HG03571 (cell line): Measurements from ENCODE around the gene ANAPC13.

Experiments used
- ATAC-seq: cut with Tn5 transposase; IDR thresholded peaks from one replicate; pipeline ENCODE4 v1.9.1; 2021; ENCODE audit not compliant: unreplicated experiment

ANAPC13 gene

DNA sequence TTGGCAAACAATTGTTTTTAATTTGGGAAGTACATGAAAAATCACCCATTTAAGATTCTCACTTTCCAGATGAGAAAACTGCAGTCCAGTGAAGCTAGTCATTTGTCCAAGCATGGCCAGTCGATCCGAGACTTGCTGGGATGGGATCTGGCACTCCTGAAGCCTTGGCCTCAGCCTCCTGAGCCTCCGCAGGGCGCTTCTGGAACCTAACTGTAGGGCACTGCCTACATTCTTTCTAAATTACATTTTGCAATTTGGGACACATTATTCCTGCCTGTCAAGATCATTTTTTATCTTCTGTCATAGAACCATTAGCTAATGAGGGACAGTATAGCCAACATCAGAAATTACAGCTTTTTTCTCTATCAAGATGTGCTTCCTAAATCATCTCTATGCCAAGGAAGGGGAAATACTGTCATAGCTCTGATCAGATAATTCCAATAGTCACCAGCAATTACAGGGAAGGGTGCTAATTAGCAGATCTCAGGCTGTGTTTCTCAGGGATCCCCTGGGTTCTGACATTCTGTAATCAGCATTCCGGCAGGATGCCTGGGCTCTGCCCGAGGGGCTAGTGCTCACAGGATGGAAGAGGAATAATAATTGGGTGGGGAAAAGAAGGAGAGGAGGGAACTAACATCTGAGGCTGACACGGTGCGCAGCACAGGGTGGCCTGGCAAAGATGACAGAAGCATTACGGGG, 28.3 kb downstream of the ANAPC13 start:
- ATAC-seq, result no peak

DNA sequence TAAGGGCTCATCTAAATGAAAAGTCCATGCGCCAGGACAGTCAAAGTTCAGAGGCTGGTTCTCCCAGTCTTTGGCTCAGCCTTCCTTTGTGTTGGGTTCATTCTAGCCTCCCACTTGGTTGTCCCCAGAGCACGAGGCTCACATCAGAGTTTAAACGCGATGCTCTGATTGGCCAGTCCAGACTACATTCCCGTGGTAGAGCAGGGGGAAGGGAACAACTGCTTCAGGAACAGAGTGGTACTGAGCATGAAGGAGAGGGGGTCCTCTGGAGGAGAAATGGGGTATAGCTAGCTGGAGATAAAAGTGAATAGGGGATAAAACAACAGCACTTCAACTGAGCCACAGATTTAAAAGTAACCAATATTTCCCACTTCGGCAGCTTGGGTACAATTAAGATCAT, 32.2 kb downstream of the ANAPC13 start:
- no peak for ATAC-seq

DNA sequence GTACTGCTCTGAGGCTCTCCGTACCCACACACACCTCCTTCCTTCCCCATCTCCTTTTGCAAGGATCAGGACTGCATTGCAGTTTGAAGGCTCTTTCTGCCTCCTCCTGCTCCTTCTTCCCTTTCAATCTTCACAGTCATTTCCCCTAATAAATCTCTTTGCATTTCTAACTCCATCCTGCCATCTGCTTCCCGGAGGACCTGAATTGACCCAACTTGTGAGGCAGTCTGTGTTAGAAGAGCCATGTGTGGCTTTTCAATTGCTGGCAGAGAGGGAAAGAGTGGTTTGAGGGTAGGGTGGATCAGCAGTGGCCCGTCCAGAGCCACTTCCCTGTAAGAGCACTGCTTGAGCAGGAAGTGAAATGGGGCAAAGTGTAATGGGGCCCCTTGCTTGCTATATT, 35.8 kb downstream of the ANAPC13 start:
- no peak for ATAC-seq

DNA sequence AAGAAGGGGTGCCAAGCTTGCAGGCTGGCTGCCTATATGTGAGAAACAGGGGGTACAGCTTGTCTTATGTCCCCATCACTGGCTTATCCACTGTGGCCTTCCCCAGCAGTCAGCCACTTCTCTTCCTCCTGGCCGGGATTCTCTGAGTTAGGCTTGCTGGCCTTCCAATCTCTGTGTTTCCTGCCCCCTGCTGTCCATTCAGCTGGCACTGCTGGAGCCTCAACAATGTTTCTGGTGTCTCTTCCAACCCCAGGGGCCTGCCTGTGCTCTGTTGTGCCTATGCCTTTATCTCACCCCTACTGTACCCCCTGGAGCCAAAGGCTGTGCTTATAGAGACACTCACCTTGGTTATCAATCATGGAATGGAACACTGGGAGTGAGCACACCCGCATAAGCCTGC, 36.5 kb downstream of the ANAPC13 start:
- ATAC-seq, result no peak

DNA sequence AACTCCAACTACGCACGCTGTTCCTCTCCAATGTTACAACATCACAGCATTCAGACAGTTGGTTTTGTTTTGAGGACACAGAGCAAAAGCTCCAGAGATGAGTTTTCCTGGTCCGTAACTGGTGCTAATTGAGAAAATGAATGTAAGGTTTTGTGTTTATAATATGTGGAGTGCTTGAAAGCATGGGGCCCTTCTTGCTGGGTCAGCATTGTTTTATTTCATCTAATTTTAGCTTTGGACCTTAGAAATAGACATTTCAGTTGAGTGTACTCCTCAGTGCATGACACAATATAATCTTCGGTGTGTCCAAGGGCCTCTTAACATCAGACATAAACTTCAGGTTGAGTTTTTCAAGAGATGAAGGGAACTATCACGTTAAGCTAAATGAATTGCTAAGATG, 37.1 kb downstream of the ANAPC13 start:
- no peak for ATAC-seq

DNA sequence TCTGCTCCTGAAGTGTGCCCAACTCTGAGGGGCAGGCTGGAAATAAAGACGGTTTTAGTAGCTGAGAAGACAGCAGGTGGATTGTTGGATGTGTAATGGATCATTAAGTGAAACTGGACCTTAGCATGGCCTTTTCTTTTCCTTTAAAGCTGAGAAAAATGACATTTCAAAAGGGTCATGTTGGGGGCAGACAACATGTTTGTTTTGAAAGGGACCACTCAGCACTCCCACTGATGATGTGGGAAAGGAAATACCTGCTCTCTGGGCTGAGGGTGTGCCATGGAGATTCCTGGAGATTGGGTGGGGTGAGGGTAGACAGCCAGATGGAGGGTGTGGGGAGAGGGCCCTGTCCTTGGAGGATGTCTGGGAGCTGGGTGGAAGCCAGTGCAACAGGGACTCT, 38.4 kb downstream of the ANAPC13 start:
- no peak for ATAC-seq

DNA sequence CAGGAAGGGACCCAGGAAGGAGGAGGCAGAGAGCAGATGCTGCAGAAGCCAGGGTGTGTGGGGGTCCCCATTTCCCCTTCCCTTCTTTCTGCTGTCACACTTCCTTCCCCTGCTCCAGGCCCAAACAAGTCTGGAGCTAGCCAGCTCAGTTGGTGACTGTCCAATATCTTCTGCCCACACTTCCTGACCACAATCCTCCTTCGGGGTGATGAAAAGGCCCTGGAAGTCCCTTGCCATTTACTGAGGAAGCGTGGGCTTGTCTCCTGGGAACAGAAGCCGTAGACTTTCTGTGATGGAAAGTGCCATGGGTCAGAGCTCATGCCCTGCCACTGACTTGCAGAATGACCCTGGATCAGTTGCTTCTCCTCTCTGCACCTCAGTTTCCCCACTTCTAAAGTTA, 39.0 kb downstream of the ANAPC13 start:
- no peak for ATAC-seq

DNA sequence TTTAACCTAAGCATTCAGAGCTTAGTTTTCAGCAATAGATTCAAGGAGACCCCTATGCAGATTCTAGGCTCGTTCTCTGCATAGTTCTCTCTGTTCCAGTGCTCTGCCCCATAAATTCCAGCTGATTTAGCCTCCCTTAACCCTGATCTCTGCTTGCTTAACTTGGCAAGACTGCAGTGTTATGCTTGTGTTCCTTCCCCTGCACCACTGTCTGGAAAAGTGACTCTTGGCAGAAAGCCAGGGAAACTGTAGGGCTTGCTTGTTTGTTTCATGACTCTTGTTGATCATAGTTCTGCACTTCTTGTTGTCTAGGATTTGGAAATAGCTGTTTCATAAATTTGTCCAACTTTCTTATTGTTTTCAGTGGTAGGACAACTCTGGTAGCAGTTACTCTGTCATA, 40.1 kb downstream of the ANAPC13 start:
- ATAC-seq, result no peak

DNA sequence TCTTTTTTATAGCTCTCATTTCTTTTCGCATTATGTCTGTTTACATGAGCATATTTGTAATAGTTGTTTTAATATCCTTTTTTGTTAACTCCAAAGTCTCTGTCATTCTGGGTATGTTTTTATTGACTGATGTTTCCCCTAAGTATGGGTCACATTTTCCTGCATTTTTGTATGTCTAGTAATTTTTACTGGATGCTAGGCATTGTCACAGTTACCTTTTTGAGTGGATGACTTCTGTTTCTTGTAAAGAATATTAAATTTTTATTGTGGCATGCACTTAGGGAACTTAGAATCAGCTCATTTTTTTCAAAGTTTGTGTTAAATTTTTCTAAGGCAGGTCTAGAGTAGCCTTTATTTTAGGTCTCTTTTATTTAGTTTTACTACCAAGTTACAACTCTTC, 40.7 kb downstream of the ANAPC13 start:
- ATAC-seq, result no peak

DNA sequence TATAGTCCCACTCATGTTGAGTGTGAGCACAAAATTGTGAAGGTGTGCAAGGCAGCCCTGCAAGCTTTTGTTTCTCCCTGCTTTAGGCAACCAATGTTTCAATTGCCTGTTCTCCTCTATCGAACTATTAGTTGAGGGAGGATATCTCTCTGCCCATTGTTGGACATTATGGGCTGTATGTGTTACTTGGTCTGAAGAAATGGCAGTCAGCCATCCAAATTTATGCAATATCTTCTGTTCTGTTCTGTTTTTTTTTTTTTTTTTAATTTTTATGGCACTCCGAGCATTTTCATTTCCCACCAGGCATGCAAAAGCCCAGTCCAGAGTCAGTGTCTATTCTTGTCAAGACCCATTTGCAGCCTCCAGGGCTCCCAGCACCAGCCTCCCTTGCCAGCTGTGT, 44.0 kb downstream of the ANAPC13 start:
- no peak for ATAC-seq

DNA sequence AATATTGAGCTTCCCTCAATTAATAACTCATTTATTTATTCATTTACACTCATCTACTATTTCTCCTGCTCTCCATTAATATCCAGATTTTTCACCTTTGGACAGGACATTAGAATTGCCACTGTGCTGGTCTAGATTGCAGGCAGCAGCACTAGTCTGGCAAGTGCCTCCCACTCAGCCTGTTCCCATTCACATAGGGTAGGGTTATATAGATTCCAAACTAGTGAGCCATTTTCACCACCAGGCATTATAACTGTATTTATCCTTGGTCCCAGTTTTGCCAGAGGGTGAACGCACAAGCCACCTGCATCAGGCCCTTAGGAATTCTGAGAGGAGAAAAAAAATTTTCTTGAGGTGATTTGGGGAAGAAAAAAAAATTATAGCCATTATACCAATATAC, 44.5 kb downstream of the ANAPC13 start:
- no peak for ATAC-seq

DNA sequence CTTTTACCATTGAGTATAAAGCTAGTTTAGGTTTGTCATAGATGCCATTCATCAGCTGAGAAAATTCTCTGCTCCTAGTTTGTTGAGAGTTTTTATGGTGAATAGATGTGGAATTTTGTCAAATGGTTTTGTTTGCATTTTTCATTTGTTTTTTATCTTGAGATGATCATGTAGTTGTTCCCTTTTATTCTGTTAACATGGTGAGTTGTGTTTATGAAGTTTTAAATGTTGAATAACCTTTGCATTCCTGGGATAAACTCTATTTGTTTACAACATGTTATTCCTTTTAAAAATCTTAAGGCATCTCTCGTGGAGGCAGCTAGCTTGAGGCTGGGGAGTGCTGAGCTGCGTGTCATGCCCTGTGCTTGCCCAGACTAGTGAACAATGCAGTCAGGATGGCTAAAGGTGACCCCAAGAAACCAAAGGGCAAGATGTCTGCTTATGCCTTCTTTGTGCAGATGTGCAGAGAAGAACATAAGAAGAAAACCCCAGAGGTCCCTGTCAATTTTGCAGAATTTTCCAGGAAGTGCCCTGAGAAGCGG, 48.5 kb downstream of the ANAPC13 start:
- ATAC-seq, result no peak

DNA sequence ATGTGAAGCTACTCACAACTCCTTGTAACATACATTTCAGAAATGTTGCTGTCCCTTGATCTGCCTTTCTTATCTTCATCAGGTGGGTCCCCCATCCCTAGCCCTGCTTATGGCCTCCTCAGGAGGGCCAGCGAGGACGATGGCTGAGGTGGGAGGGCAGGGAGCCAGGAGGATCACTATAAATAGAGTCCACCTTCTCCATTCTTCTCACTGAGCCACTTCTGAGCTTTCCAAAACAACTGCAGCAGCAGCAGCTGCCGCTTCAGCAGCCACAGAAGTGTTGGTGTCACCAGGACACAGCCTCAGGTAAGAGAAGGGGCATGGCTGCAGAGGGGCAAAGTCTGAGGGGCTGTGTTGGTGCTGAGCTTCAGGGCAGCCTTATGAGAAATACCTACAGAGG, 53.5 kb downstream of the ANAPC13 start:
- ATAC-seq, result no peak

DNA sequence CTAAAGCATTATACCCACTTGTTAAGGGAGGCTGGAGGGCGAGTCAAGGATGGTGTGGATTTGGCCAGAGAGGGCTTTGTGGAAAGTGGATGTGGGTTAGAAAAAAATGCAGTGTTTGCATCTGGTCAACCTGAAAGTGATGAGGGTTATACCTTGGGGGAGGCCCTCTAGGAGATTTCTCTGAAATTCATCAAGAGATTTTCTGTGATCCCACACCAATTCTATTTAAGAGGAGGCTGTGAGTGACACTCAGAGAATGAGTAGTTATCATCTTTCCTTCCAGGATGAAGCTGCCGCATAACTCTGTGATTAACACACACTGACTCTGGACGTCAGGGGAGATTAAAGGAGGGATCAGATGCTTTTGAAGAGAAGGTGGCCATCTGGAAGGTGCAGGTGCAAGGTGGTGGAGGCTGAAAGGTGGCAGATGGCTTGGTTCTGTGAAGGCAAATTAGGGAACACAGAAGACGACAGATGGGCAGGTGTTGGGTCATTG, 54.8 kb downstream of the ANAPC13 start:
- ATAC-seq, result no peak

DNA sequence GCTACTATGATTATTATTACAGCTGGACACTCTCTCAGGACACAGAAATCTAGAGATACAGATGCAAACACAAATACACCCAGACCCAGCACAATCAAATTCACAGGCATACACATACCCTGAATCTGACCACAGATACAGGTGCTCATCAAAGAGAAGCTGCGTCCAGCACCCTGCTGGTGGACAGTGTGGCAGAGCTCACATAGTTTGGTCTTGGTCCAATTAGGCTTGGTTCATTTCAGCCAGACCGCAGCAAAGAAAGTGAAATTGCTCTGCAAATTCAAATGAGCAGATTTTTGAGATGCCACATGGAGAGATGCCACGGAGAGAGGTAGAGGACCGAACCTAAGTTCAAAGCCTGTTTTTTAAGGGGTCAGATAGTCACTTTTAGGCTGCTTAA, 55.6 kb downstream of the ANAPC13 start:
- ATAC-seq, result no peak

DNA sequence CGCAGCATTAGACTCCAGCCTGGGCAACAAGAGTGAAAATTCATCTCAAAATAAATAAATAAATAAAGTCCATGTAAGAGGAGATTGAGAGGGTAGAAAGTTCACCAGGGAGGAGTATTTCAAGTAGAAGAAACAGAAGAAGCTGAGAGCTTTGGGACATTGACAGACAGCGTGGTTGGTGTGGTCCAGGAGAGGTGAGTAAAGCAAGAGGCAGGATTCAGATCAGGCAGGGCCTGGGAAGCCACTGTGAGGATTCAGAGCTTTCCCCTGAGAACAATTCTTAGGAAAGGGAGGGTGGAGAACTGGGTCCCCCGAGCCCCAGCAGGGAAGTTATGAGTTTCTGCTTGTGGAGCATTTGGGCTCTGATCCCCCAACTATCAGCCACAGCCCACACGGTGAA, 57.4 kb downstream of the ANAPC13 start:
- ATAC-seq, result no peak
